SH-SY5Y (cell line): ENCODE measurements around the gene TCFL5.

ENCODE experiments used
- GATA2 ChIP-seq: IDR thresholded peaks from 2 replicates; pipeline ENCODE4 v1.6.1; 2011; ENCODE audit warnings: mild to moderate bottlenecking, low read depth, low read length
- GATA3 ChIP-seq: IDR thresholded peaks from 2 replicates; pipeline ENCODE4 v1.6.1; 2011; ENCODE audit warnings: low read depth, mild to moderate bottlenecking, low read length, moderate library complexity

DNA sequence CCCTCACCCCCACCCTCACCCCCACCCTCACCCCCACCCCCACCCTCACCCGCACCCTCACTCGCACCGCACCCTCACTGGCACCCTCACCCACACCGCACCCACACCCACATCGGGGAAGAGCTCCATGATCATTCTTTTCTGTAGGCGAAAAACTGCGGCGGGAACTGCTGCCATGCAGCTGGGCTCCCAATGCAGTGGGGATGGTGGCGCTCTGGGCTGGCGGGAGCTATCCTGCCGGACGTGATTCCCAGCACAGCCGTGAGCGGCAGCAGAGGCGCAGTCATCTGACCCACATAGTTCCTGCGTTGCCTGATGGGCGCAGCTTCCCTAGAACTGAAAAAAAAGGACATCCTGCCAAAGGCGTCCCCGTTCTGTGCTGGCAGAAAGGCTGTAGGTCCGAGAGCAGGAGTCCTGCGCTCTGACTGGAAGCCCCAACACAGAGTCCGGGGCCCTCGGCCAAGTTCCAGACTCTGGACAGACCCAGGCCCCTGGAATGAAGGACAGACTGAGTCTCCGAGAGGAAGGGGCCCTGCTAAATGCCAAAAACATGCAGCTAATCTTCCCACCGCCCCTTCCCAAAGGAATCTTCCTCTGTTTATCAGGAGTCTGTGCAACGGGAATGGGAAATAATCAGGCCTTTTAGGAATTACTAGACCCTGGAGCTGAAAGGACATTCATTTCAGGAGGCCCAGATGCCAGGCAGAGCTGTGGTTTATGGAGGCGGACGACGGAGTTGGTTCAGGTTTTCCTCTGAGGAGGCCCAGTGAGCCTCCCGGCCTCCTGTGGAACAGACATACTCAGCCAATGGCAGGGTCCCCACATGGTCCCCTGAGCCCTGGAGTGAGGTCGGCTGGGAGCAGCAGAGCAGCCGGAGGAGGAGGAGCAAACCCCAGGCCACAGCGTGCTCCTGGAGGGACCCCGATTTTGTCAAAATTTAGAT lies 14.1 kb upstream of the TCFL5 start:
- TF ChIP-seq GATA2, result no peak
- TF ChIP-seq GATA3, result no peak
